Measurements from ENCODE around the gene SSH2. TPM values are rescaled to one million over a fixed set of nuclear protein-coding genes. Genes with fewer than 3 reads are reported as not detected.

The SSH2 gene
- total and polyA plus RNA-seq, 9 of the 15 experiments (the other 6 are each of a cell fraction or from before 2014, with no cell fraction given), result 3.9 to 16.1 (median 10.2) TPM

DNA sequence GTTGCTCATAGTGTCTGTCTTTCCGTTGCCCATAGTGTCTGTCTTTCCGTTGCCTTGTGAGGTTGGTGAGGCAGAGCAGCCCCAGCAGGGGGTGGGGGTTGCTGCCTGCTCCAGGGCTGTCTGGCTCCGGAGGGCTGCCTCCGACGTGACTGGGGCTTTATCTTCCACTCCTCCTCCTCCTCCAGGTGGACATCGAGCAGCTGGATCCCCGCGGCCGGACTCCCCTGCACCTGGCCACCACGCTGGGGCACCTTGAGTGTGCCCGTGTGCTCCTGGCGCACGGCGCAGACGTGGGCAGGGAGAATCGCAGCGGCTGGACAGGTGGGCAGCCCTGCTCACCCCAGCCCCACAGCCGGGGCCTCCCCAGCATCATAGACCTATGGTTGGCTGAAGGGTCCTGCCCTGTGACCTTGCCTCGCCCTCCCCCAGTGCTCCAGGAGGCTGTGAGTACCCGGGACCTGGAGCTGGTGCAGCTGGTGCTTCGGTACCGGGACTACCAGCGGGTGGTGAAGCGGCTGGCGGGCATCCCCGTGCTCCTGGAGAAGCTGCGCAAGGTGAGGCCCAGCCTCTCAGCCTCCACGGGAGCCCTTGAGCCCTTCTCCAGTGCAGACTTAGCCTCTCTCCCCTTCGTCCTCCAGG lies 322.4 kb downstream of the SSH2 start (continued):
- no peak for TF ChIP-seq BDP1 (IDR thresholded peaks at IDR 0.05; ENCODE audit: insufficient read depth, insufficient read length)

DNA sequence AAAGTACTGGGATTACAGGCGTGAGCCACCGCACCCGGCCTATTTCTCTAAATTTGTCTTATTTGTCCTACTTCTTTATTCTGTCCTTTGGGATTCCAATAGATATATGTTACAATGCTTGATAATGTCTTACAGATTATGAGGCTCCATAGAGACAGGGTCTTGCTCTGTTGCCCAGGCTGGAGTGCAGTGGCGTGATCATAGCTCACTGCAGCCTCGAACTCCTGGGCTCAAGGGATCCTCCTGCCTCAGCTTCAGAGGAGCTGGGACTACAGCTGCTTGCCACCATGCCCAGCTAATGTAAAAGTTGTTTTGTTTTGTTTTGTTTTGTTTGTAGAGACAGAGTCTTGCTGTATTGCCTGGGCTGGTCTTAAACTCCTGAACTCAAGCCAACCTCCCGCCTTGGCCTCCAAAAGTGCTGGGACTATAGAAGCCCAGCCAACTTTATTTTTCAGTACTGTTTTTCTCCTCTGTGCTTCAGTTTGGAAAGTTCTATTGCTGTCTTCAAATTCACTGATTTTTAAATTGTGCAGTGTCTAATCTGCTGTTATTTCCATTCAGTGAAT lies 326.8 kb downstream of the SSH2 start:
- peaks cover 0 to 9% of the 10 kb centered on the region in 2 experiments; a peak in 2 of 5 replicates for H3K4me1 ChIP-seq (replicated peaks in 1 of 2; ENCODE audit: control insufficient read depth in 2 of 2, insufficient read depth in 2 of 2, low read length in 2 of 2)
- in situ Hi-C loops (cut with MboI) (no loop called here), intact Hi-C loops (cut with micrococcal nuclease) (no loop called here)
- BruUV-seq (replicated peaks), result no TSS peak
- POLR2A ChIA-PET, result no interaction called here
- no peaks in the 10 kb centered on the region for H3K27me3 ChIP-seq (ENCODE audit: control insufficient read depth in 2 of 2, insufficient read depth in 2 of 2, low read length in 2 of 2)
- H3K4me3 ChIP-seq, result no peak overlapping the region
- H2AFZ ChIP-seq (ENCODE audit: low read depth, low read length), result no peak overlapping the region
- H3K9me1 ChIP-seq (ENCODE audit: control insufficient read depth, insufficient read depth, low read length), result peaks cover 5% of the 10 kb centered on the region
- no peak overlapping the region for H3K27ac ChIP-seq (ENCODE audit: extremely low read depth, low read depth, low read length)
- TF ChIP-seq EGR1 (conservative IDR thresholded peaks at IDR 0.05) (no peak), ZNF23 (CRISPR knock-in tag; IDR thresholded peaks at IDR 0.05) (no peak), ZNF121 (CRISPR knock-in tag; conservative IDR thresholded peaks at IDR 0.05) (peak; percentile 32; the same call in 1 of the 2 replicates), ZNF134 (CRISPR knock-in tag; conservative IDR thresholded peaks at IDR 0.05) (no peak), ZNF561 (CRISPR knock-in tag; conservative IDR thresholded peaks at IDR 0.05) (no peak), CAMTA2 (CRISPR knock-in tag; conservative IDR thresholded peaks at IDR 0.05) (no peak), ZNF589 (CRISPR knock-in tag; IDR thresholded peaks at IDR 0.05; ENCODE audit: low read depth) (no peak)
- TF ChIP-seq, protein P1, sequence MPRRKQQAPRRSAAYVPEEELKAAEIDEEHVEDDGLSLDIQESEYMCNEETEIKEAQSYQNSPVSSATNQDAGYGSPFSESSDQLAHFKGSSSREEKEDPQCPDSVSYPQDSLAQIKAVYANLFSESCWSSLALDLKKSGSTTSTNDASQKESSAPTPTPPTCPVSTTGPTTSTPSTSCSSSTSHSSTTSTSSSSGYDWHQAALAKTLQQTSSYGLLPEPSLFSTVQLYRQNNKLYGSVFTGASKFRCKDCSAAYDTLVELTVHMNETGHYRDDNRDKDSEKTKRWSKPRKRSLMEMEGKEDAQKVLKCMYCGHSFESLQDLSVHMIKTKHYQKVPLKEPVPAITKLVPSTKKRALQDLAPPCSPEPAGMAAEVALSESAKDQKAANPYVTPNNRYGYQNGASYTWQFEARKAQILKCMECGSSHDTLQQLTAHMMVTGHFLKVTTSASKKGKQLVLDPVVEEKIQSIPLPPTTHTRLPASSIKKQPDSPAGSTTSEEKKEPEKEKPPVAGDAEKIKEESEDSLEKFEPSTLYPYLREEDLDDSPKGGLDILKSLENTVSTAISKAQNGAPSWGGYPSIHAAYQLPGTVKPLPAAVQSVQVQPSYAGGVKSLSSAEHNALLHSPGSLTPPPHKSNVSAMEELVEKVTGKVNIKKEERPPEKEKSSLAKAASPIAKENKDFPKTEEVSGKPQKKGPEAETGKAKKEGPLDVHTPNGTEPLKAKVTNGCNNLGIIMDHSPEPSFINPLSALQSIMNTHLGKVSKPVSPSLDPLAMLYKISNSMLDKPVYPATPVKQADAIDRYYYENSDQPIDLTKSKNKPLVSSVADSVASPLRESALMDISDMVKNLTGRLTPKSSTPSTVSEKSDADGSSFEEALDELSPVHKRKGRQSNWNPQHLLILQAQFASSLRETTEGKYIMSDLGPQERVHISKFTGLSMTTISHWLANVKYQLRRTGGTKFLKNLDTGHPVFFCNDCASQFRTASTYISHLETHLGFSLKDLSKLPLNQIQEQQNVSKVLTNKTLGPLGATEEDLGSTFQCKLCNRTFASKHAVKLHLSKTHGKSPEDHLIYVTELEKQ (CRISPR knock-in tag; IDR thresholded peaks at IDR 0.05), result no peak
- CTCF ChIA-PET (ENCODE audit: low intra/inter-chr PET ratio), result no interaction called here
- DNase-seq (ENCODE audit: extremely low read depth in 1 of 4, low spot score in 3 of 4) (no peak), ATAC-seq (no peak), FAIRE-seq (no peak)
- no peaks in the 10 kb centered on the region for H3K9me3 ChIP-seq (replicated peaks; ENCODE audit: control insufficient read depth, insufficient read depth, low read depth, low read length)
- no peak overlapping the region for H3K9ac ChIP-seq (ENCODE audit: insufficient read depth in 1 of 2, low read depth in 2 of 2, low read length in 2 of 2)
- no peaks in the 10 kb centered on the region; the same call in 1 of the 2 replicates for H4K20me1 ChIP-seq (replicated peaks; ENCODE audit: control insufficient read depth, insufficient read depth, low read length)
- no peaks in the 10 kb centered on the region for H3K79me2 ChIP-seq (ENCODE audit: control insufficient read depth, insufficient read depth, low read length)
- 94% methylated on average over 6 of the region's 6 CpGs for WGBS (ENCODE audit: insufficient coverage, low coverage, missing lambda C conversion rate)
- no peaks in the 10 kb centered on the region for H3K36me3 ChIP-seq (ENCODE audit: control insufficient read depth, insufficient read depth, low read length)
- H3K4me2 ChIP-seq (ENCODE audit: insufficient read depth, low read length), result no peak overlapping the region
